NCI-H526 treated with DMSO at 0.1 percent for 48 hours (cell line): Measurements from ENCODE around the gene AKT3.
"Not testable (repeated sequence)": the region's sequence is repeated elsewhere in the genome, so short reads cannot be mapped to it uniquely, and the experiment has no call there.

Experiments
- DNase-seq: peaks from one replicate; lab custom pipeline; 2025; lab: John Stamatoyannopoulos, UW

Gene AKT3

GRCh38 chr1:243693800-243694199 lies 156.2 kb downstream of the AKT3 start:
- DNase-seq, result no peak

DNA sequence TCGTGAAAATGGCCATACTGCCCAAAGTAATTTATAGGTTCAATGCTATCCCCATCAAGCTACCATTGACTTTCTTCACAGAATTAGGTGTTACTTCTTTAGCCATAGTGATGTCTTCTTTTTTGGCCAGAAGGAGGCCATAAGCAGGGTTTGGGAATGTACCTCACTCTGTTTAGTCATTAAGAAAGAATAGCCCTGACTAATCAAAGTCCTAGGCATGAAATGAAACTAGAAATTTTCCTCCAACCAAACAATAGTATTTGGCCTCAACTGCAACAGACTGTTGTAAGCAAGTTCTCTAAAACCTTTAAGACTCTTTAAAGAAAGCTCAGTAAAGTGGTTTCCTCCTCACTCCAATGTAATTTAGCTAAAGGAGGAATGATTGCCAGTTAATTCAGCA lies 163.9 kb downstream of the AKT3 start:
- no peak for DNase-seq

DNA sequence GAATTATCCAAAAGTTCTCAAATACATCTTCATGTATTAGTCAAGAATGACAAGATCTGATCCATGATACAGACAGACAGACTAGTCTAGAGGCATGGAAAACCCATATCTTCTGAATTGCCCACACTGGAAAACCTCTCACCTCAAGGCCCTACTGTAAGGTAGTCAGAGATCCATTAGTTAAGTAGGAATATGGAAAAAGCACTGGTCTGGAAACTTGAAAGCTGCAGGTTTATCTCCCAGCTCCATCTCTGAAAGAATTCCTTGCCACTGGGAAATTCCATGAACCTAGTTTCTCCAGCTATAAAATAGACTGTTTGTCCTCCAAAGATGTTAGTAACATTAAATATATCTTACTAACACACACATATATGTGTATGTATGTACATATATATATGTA lies 169.2 kb downstream of the AKT3 start:
- no peak for DNase-seq

GRCh38 chr1:243672539-243673074 lies 177.4 kb downstream of the AKT3 start:
- DNase-seq, result no peak

DNA sequence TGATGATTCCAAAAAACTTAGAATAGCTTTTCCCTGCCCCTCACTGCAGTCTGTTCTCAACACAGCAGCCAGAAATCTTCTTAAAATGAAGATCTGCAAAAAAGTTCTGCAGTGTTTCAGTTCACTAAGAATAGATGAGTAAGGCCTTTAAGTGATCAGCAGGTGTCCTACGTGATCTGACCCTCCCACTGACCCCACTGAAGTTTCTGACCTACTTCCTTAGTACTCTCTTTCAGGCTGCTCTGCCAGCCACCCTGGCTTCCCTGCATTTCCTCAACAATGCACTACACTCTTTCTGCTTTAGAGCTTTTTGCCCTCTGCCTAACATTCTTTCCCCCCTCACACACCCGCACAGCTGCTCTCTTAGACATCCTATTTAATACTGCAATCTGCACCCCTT lies 182.5 kb downstream of the AKT3 start:
- DNase-seq, result no peak

DNA sequence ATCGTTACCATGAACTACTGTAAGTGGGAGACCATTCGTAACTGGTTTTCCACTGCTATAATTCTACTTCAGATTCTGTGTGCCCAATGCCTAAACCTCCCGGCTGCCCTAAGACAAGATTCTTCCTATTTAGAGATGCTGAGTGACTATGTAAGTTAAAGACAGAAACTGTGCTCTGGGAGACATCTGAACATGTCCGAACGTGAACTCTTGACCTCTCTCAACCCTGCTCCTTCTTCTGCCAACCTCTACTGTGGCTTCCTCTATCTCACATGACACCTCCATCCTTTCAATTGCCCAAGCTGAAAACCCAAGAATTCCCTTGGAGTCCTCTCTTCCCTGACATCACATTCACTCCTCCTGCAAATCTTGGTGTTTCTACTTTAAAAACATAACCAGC lies 182.9 kb downstream of the AKT3 start:
- no peak for DNase-seq

- DNase-seq, result no peak
Observed at GRCh38 chr1:243663651-243664050, 186.4 kb downstream of the AKT3 start.

- not testable (repeated sequence) for DNase-seq
Observed at GRCh38 chr1:243662169-243662568, 187.9 kb downstream of the AKT3 start.

- DNase-seq, result no peak
Observed at GRCh38 chr1:243658594-243659105, 191.4 kb downstream of the AKT3 start.

GRCh38 chr1:243657793-243658192 lies 192.2 kb downstream of the AKT3 start:
- no peak for DNase-seq

DNA sequence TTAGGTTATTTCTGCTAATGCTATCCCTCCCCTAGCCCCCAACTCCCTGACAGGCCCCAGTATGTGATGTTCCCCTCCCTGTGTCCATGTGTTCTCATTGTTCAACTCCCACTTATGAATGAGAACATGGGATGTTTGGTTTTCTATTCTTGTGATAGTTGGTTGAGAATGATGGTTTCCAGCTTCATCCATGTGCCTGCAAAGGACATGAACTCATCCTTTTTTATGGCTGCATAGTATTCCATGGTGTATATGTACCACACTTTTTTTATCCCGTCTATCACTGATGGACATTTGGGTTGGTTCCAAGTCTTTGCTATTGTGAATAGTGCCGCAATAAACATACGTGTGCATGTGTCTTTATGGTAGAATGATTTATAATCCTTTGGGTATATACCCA lies 200.5 kb downstream of the AKT3 start:
- not testable (repeated sequence) for DNase-seq

DNA sequence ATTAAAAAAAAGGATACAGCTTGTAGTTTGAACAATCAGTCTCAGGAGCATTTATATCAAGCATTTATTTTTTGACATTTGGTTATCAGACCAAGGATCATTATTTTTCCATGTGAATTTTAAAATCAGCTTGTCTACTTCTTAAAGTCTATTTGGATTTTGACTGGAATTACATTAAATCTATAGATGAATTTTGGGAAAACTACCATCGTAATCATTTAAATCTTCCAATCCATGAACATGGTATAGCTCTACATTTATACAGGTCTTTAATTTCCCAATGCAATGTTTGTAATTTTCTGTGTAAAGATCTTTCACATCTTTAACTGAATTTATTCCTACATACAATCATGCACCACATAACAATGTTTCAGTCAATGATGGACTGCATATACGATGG lies 203.2 kb downstream of the AKT3 start:
- no peak for DNase-seq

GRCh38 chr1:243645281-243645680 lies 204.8 kb downstream of the AKT3 start:
- DNase-seq, result no peak

DNA sequence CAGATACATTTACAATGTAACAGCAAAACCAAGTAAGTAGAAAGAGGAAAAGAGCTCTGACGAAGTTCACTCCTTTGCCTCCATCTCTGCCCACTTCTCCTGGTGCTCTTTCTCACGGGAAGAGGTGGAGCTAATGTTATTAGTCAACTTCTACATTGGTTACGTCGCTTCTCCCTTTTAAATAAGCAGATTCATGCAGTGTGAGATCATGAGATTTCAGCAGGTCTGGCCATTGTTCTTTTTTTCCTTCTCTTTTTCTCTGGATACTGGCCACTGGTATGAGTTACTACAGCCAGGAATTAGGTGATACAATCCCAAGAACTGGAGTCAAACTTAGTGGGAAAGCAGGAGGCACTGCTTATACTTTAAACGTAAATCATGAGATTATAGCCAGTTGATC lies 207.1 kb downstream of the AKT3 start:
- DNase-seq, result no peak

DNA sequence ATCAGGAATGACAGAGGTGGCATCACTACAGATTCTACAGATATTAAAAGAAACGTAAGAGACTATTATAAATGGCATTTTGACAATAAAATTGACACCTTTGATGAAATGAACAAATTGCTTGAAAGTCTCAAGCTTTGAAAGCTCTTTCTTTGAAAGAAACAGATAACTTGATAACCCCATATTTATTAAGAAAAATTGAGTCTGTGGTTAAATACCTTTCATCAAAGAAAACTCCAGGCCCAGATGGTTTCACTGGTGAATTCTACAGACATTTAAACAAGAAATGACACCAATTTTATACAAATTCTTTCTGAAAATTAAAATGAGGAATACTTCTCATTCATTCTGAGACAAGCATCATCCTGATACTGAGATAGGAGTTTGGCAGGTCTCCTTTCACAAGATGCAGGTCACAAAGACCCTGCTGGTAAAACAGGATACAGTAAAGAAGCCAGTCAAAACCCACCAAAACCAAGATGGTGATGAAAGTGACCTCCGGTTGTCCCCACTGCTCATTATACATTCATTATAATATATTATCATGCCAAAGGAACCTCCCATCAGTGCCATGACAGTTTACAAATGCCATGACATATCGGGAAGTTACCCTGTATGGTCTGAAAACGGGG lies 210.9 kb downstream of the AKT3 start:
- no peak for DNase-seq

DNA sequence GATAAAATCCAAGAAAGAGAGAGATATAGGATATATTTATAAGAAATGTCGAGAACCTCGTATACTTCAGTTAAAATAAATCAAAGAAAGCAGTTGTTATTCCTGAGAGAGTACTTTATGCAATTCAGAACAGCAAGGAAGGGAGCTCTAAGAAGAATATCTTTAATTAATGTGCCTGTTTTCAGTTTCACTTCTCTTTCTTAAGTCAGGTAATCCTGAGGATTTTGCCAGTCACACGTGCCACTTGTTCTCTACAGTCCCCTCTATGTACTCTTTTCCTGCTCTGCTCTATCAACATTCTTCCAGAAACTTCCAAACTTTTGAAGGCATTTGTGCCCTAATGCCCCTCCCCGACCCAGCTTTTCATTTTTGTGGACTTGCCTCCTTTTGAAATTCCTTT lies 211.9 kb downstream of the AKT3 start:
- no peak for DNase-seq

- no peak for DNase-seq
Observed at GRCh38 chr1:243628476-243628907, 221.6 kb downstream of the AKT3 start.

DNA sequence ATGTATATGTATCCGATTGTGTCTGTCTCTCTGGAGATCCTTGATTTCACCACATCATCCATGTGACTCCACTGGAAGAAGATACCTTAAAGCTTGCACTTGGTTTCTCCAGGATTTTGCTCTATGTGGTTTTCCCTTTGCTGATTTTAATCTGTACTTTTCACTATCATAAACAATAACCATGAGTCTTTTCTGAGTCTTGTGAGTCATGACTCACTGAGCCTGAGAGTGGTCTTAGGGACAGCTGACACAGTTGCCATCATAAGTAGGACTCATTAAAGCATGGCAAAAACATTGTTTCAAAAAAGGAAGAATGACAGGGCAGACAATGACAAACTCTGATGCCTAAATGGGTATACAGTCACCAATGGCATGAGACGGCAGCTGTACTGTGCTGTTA lies 226.2 kb downstream of the AKT3 start:
- DNase-seq, result no peak

DNA sequence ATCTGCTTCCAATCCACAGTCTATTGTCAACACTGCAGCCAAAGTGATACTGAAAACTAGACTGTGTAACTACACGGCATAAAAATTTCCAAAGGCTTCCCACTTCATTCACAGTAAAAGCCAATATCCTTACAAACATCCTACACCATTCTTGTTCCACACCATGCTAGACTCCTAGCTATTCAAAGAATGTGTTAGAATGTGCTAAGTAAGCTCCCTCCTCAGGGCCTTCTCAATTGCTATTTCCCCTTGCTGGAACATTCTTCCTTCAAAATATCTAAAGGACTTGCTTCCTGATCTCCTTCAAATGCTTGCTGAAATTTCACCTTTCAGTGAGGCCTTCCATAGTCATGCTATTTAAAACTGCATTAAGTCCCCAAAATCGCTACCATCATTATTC lies 228.1 kb downstream of the AKT3 start:
- no peak for DNase-seq

DNA sequence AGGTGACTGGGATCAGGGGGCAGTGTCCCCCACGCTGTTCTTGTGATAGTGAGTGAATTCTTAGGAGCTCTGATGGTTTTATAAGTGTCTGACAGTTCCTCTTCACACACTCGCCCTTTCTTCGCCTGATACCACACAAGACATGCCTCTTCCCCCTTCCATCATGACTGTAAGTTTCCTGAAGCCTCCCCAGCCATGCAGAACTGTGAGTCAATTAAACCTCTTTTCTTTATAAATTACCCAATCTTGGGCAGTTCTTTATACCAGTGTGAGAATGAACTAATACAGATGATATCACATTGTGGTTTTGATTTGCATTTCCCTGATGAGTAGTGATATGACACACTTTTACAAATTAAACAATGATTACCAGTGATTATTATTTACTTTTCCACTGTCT lies 229.9 kb downstream of the AKT3 start:
- DNase-seq, result no peak

DNA sequence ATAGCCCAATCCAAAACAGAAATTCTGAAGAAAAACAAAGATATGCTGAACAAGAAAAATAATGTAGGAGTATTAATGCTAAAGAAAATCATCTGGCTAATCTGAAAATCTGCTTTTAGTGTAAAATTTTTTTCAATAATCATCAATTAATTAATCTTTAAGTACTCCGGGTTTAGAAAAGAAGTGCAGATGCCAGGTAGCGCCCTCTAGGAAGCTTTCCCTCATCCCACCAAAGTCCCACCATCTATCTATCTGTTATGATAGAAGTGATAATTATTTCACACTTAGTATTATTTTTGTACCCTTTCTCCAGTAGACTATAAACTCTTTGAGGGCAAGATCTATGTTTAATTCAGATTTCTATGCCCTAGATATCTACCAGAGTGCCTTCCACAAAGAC lies 240.3 kb downstream of the AKT3 start:
- DNase-seq, result no peak

DNA sequence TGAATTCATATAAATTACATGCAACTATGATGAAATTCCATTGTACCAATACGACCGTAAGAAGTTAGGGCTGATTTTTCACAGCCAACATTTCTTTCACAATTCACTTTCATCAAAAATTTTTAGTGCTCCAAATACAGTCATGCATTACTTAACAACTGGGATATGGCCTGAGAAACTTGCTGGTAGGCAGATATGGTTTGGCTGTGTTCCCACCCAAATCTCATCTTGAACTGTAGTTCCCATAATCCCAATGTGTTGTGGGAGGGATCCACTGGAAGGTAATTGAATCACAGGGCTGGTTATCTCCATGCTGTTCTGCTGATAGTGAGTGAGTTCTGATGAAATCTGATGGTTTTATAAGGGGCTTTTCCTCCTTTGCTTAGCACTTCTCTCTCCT lies 244.4 kb downstream of the AKT3 start:
- DNase-seq, result no peak

- no peak for DNase-seq
Observed at GRCh38 chr1:243601720-243602119, 248.3 kb downstream of the AKT3 start.

GRCh38 chr1:243598433-243598832 lies 251.6 kb downstream of the AKT3 start:
- no peak for DNase-seq
